Head of caudate nucleus (tissue), 42 donors: Measurements from ENCODE around the gene ACHE.
"Not testable (repeated sequence)": the region's sequence is repeated elsewhere in the genome, so short reads cannot be mapped to it uniquely, and the experiment has no call there.

Experiments used
- DNase-seq, 42 donors: peaks; one replicate each; pipeline versions ENCODE4 v3.0.0 to v3.0.0-alpha.2; 2020 to 2021; ENCODE audit warnings: mixed read lengths in 7 of 42
- intact Hi-C: fragments of 100-400 bp; cut with DNase I; formaldehyde crosslinking; loops from one replicate; pipeline ENCODE4 v1.15.0; 2022

The ACHE gene

DNA sequence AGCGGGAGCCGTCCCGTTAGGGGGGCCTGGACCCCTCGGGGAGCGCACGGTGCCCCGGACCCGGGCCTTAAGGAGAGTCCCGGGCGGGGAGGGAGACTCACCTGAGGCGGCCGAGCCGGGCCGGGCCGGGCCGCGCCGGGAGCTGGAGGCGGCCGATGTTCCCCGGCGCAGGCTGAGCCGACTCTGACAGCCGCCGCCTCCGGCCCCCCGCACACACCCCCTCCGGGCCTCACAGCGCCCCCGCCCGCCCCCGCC is at the start of gene ACHE:
ACHE (minus strand) TSS at position 188 of the 255 bp plus-strand sequence. CDS start 1,656 bp downstream, outside the sequence.
- intact Hi-C loops: loop anchor here (10.0 kb wide), 1 partner anchor 239 kb away; no protein-coding TSS in a partner anchor

DNA sequence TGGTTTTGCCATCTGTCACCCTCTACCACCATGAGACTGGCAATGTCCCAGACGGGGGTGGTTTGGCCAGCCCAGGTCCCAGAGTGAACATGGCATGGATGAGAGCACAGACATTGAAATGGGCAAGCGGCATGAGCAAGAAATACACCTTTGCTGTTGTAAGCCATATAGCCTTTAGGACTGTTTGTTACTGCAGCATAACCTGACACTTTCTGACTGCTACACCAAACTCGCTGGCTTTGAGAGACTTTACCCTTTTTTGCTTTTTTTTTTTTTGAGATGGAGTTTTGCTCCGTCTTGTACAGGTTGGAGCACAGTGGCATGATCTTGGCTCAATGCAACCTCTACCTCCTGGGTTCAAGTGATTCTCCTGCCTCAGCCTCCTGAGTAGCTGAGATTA is 48.5 kb upstream of the ACHE start:
- intact Hi-C loops: no loop called here
- no peak for DNase-seq

More for the DNA sequence above, at the start of gene ACHE:
- peak in 1 of 42 donors; percentile 29 for DNase-seq

- DNase-seq: no peak
- intact Hi-C loops: no loop called here
Measured at GRCh38 chr7:100943693-100944092, 48.0 kb upstream of the ACHE start.

DNA sequence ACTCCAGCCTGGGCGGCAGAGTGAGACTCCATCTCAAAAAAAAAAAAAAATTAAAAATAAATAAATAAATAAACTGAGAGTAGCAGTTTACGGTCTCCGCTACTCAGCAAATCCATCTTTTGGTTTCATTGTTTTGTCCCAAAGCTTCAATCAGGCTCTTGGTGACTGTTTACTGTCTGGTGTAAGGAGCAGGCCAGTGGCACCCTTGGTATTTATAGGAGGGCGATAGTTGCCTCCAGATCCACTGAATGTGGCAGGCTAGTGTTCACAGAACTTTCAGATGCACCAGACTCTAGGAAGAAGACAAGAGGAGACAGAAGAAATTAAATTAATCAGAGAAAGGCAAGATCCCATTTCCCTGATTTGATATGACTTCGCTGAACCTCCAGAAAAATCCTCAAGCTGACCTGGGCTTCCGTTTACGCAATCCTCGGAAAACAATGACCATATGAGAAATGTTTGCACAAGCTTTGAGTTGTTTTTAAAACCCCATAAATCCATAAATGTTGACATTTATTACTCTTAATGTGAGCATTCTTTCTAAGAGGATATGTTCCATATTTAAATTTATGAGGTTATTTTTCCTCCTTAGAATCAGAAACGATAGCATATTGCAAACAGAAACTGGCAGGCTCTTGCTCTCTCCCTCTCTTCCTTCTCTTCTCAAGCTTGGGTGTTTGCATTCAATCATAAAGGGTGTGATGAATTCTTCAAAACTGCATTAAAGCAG is 46.5 kb upstream of the ACHE start:
- intact Hi-C loops: no loop called here
- DNase-seq: no peak

DNA sequence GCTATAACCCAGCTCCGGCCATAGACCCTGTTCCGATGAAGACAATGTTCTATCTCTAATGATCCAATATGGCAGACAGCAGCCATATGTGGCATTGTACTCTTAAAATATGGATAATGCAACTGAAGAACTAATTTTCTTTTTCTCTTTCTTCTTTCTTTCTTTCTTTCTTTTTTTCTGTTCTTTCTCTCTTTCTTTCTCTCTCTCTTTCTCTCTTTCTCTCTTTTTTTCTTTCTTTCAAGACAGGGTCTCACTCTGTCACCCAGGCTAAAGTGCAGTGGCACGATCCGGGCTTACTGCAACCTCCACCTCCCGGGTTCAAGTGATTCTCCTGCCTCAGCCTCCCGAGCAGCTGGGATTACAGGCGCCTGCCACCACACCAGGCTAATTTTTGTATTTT is 40.5 kb upstream of the ACHE start:
- DNase-seq, intact Hi-C loops: not testable (repeated sequence)

- intact Hi-C loops, DNase-seq: not testable (repeated sequence)
Measured at GRCh38 chr7:100935381-100935780, 39.7 kb upstream of the ACHE start.

DNA sequence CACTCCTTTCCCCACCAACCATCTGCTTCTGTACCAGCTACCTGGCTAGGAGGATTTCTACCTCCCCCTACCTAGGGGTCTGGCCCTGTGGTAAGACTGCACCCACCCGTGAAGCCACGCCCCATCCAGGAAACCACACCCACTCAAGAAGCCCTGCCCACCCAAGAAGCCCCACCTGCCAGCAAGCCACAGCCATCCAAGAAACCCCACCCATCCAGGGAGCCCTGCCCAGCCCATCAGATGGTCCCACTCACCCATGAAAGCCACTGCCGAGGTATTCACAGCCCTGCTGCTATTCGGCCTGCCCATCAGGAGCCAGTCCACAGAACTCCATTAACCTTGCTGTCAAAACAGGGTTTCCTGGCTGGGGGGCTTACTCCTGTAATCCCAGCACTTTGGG is 38.0 kb upstream of the ACHE start:
- intact Hi-C loops: no loop called here
- DNase-seq: no peak

GRCh38 chr7:100929808-100930174 is 34.1 kb upstream of the ACHE start:
- intact Hi-C loops: no loop called here
- no peak for DNase-seq

GRCh38 chr7:100923616-100924015 is 27.9 kb upstream of the ACHE start:
- intact Hi-C loops: not testable (repeated sequence)

DNA sequence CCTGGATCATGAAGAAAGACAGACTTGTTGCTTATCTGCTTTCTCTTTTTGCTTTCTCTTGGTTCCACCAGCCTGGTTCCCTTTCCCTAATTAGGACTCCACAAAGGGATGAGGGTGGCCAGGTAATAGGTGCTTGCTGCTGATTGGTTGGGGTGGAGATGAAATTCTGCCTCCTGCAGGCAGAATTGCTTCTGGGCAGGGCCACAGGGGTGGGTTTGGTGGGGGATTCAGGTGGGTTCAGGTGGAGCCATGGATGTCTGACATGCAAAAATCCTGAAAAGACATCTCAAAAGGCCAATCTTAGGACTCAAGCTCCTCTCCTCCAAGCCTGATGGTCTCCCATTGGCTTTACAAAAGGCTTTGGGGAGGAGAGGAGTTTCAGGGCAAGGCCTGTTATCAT is 25.4 kb upstream of the ACHE start:
- intact Hi-C loops: no loop called here
- DNase-seq: no peak

More at GRCh38 chr7:100923616-100924015, 27.9 kb upstream of the ACHE start:
- DNase-seq: not testable (repeated sequence)

DNA sequence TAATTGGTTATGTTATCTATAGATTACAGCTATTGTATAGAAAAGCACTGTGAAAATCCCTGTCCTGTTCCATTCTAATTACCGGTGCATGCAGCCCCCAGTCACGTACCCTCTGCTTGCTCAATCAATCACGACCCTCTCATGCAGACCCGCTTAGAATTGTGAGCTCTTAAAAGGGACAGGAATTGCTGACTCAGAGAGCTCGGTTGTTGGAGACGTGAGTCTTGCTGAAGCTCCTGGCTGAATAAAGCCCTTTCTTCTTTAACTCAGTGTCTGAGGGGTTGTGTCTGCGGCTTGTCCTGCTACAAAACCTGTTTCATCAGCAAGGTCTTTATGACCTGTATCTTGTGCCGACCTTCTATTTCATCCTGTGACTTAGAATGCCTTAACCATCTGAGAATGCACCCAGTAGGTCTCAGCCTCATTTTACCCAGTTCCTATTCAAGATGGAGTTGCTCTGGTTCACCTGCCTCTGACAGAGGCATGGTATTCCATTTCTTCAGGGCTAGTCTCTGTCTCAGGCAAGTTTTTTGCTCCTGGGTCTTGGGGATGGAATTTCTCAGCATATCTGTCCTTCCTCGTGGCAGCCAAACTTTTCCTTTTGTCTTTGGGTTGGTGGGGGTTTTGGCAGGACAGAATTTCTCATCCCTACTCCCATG is 24.2 kb upstream of the ACHE start:
- DNase-seq, intact Hi-C loops: not testable (repeated sequence)

DNA sequence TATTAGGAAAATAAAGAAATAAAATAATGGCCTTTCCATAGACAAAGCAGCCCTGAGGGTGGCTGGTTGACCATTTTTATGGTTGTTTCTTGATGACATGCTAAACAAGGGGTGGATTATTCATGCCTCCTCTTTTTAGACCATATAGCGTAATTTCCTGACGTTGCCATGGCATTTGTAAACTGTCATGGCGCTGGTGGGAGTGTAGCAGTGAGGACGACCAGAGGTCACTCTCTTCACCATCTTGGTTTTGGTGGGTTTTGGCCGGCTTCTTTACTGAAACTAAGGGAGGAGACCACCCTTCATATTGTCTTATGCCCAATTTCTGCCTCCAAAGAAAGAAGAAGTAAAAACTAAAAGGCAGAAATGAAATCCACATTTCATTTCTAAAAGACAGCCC is 23.6 kb upstream of the ACHE start:
- intact Hi-C loops, DNase-seq: not testable (repeated sequence)

DNA sequence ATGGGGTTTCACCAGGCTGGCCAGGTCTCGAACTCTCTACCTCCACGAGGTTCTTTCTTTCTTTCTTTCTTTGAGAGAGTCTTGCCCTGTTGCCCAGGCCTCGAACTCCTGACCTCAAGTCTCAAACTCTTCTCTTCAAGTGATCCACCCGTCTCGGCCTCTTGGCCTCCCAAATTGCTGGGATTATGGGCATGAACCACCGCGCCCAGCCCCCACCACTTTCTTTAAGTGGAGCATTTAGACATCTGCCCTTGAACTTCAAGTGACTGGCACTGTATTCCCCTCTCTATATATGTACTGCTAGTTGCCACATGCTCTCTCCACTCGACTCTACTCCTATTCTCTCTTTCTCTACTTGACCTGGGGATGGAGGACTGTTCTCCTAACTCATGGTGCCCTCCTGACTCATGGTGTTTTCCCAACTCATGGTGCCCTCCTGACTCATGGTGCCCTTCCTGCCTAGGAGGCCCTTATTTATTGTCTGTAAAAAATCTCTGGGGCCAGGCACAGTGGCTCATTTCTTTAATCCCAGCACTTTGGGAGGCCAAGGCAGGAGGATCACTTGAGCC is 19.3 kb upstream of the ACHE start:
- no peak for DNase-seq
- intact Hi-C loops: no loop called here

- DNase-seq: no peak
- intact Hi-C loops: no loop called here
Measured at GRCh38 chr7:100914208-100914878, 18.7 kb upstream of the ACHE start.

- intact Hi-C loops: no loop called here
- no peak for DNase-seq
Measured at GRCh38 chr7:100911484-100911883, 15.8 kb upstream of the ACHE start.

GRCh38 chr7:100910443-100910842 is 14.8 kb upstream of the ACHE start:
- DNase-seq, intact Hi-C loops: not testable (repeated sequence)

GRCh38 chr7:100908512-100908911 is 12.8 kb upstream of the ACHE start:
- intact Hi-C loops: no loop called here
- no peak for DNase-seq

GRCh38 chr7:100902638-100903037 is 7.0 kb upstream of the ACHE start:
- DNase-seq: no peak
- intact Hi-C loops: no loop called here

DNA sequence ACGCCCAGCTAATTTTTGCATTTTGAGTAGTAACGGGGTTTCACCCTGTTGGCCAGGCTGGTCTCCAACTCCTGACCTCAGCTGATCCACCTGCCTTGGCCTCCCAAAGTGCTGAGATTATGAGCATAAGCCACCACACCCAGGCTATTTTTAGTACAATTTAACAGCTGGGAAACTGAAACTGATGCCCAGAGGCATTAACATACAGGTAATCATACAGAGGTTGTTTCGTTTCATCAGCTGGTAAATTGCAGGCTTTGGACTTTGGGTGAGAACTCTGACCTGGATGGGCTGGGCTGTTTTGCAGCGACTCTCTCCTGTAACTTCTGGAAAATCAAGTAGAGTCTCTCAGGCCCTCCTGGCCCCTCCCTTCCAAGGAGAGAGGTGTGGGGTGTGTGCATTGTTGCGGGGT is 6.2 kb upstream of the ACHE start:
- intact Hi-C loops: no loop called here

DNA sequence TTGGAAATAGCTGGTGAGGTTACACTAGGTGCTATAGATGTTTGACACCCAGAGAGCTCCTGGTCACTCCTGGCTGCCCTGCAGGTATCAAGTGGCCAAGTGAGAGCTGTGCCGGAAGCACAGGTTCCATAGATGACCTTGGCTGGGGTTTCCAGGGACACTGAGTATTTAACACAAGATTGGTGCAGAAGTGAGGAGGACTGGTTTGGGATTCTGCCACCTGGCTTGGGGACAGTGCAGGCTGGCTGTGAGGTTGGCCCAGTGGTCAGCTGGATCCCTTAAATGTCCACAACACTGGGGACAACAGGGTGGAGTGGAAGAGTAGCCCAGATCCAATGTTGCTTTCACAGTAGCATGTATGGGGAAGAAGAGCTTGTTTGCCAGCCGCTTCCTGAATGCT is 5.3 kb upstream of the ACHE start:
- intact Hi-C loops: no loop called here
- DNase-seq: no peak

More for the DNA sequence above, 6.2 kb upstream of the ACHE start:
- no peak for DNase-seq
